HEK293T (cell line): ENCODE results near the gene FBLN1.

Experiments
- CTCF ChIA-PET: fragments of 350-600 bp; formaldehyde crosslinking; extraction: SDS; loops from one replicate; lab custom pipeline; 2021; ENCODE audit warnings: antibody characterized with exemption, inconsistent platforms; lab: Yijun Ruan, JAX
- POLR2A ChIA-PET: fragments of 350-600 bp; formaldehyde crosslinking; extraction: SDS; loops from one replicate; lab custom pipeline; 2020; ENCODE audit warnings: antibody characterized with exemption, inconsistent platforms; lab: Yijun Ruan, JAX
- DNase-seq: peaks from one replicate; pipeline ENCODE4 v3.0.0; 2012; ENCODE audit warnings: mixed read lengths; ENCODE audit errors: extremely low spot score
- ARNT ChIP-seq: fragments of 450-650 bp; IDR thresholded peaks from 2 replicates; pipeline ENCODE4 v1.6.1; 2017; ENCODE audit warnings: mild to moderate bottlenecking
- BHLHE40 ChIP-seq: fragments of 450-650 bp; IDR thresholded peaks from 2 replicates; pipeline ENCODE4 v1.6.1; 2016; ENCODE audit warnings: mild to moderate bottlenecking, moderate library complexity, borderline replicate concordance
- CTBP1 ChIP-seq: fragments of 450-650 bp; IDR thresholded peaks from 2 replicates; pipeline ENCODE4 v1.6.1; 2016; ENCODE audit warnings: borderline replicate concordance
- ELF4 ChIP-seq: fragments of 450-650 bp; IDR thresholded peaks from 2 replicates; pipeline ENCODE4 v1.6.1; 2017; ENCODE audit warnings: antibody characterized with exemption
- FOXA1 ChIP-seq: fragments of 450-650 bp; IDR thresholded peaks from 2 replicates; pipeline ENCODE4 v1.6.1; 2016; ENCODE audit warnings: mild to moderate bottlenecking
- FOXK2 ChIP-seq: fragments of 450-650 bp; IDR thresholded peaks from 2 replicates; pipeline ENCODE4 v1.6.1; 2016; ENCODE audit warnings: mild to moderate bottlenecking
- FOXM1 ChIP-seq: fragments of 450-650 bp; IDR thresholded peaks from 2 replicates; pipeline ENCODE4 v1.6.1; 2017; ENCODE audit warnings: mild to moderate bottlenecking, borderline replicate concordance
- HDGF ChIP-seq: fragments of 450-650 bp; IDR thresholded peaks from 2 replicates; pipeline ENCODE4 v1.6.1; 2017; ENCODE audit warnings: antibody characterized with exemption, borderline replicate concordance
- L3MBTL2 ChIP-seq: fragments of 450-650 bp; conservative IDR thresholded peaks from 2 replicates; pipeline ENCODE4 v1.6.1; 2016; ENCODE audit warnings: mild to moderate bottlenecking
- LEF1 ChIP-seq: fragments of 450-650 bp; IDR thresholded peaks from 2 replicates; pipeline ENCODE4 v1.6.1; 2017; ENCODE audit warnings: mild to moderate bottlenecking, borderline replicate concordance
- NFRKB ChIP-seq: fragments of 450-650 bp; IDR thresholded peaks from 2 replicates; pipeline ENCODE4 v1.6.1; 2016; ENCODE audit warnings: mild to moderate bottlenecking, moderate library complexity
- PKNOX1 ChIP-seq: fragments of 450-650 bp; IDR thresholded peaks from 2 replicates; pipeline ENCODE4 v1.6.1; 2016
- SP1 ChIP-seq: fragments of 450-650 bp; IDR thresholded peaks from 2 replicates; pipeline ENCODE4 v1.6.1; 2017
- SUZ12 ChIP-seq: fragments of 450-650 bp; IDR thresholded peaks from 2 replicates; pipeline ENCODE4 v1.6.1; 2016; ENCODE audit warnings: mild to moderate bottlenecking
- TARDBP ChIP-seq: fragments of 450-650 bp; IDR thresholded peaks from 2 replicates; pipeline ENCODE4 v1.6.1; 2016
- ZNF384 ChIP-seq: fragments of 450-650 bp; IDR thresholded peaks from 2 replicates; pipeline ENCODE4 v1.6.1; 2016

The FBLN1 gene

GRCh38 chr22:45502215-45503049 is at the start of gene FBLN1:
Gene FBLN1, plus strand, starts transcription at chr22:45502883. Its CDS starts 103 bp downstream, at chr22:45502986.
- POLR2A ChIA-PET = interaction anchor here (1.0 kb wide), 1 partner anchor 10 kb away, joined by 5 read pairs; no protein-coding TSS in a partner anchor
- CTCF ChIA-PET = no interaction called here
- peak; percentile 72 for DNase-seq
- TF ChIP-seq ELF4 (no peak), SUZ12 (no peak), ARNT (0 out of 2 replicates have a peak, but pooled peaks have one; percentile 30), L3MBTL2 (0 out of 2 replicates have a peak, but pooled peaks have one; percentile 22), FOXM1 (no peak)

GRCh38 chr22:45453764-45454163 is 48.9 kb upstream of the FBLN1 start:
- no peak for DNase-seq
- ChIA-PET POLR2A (no interaction called here), CTCF (no interaction called here)
- TF ChIP-seq FOXA1 (no peak), HDGF (no peak), SP1 (no peak), CTBP1 (no peak), FOXK2 (no peak), SUZ12 (no peak), NFRKB (no peak), ZNF384 (no peak), TARDBP (no peak), BHLHE40 (no peak), LEF1 (no peak), ELF4 (no peak), FOXM1 (no peak), PKNOX1 (no peak)

GRCh38 chr22:45454275-45454674 is 48.4 kb upstream of the FBLN1 start:
- TF ChIP-seq ELF4 = no peak
- no peak for TF ChIP-seq FOXK2
- TF ChIP-seq ZNF384 = no peak
- no peak for TF ChIP-seq FOXM1
- no peak for TF ChIP-seq SP1
- ChIA-PET CTCF (no interaction called here), POLR2A (no interaction called here)
- no peak for DNase-seq

GRCh38 chr22:45455212-45455611 is 47.5 kb upstream of the FBLN1 start:
- no peak for DNase-seq
- TF ChIP-seq SUZ12 (no peak), LEF1 (no peak), TARDBP (no peak), PKNOX1 (no peak), FOXK2 (no peak), CTBP1 (no peak), NFRKB (no peak), ARNT (no peak), BHLHE40 (no peak), L3MBTL2 (no peak), FOXA1 (no peak), ELF4 (no peak), FOXM1 (no peak), SP1 (no peak), HDGF (no peak), ZNF384 (no peak)
- POLR2A ChIA-PET = no interaction called here
- CTCF ChIA-PET = no interaction called here

GRCh38 chr22:45455621-45456020 is 47.1 kb upstream of the FBLN1 start:
- ChIA-PET POLR2A (no interaction called here), CTCF (interaction anchor here (1.4 kb wide), 1 partner anchor 98 kb away, joined by 5 read pairs; no protein-coding TSS in a partner anchor)
- TF ChIP-seq FOXM1 = no peak
- no peak for TF ChIP-seq FOXA1
- no peak for TF ChIP-seq ARNT
- TF ChIP-seq SUZ12 = no peak
- no peak for TF ChIP-seq TARDBP
- no peak for TF ChIP-seq SP1
- no peak for TF ChIP-seq CTBP1
- TF ChIP-seq PKNOX1 = no peak
- TF ChIP-seq BHLHE40 = no peak
- TF ChIP-seq ELF4 = no peak
- TF ChIP-seq L3MBTL2 = no peak
- no peak for TF ChIP-seq FOXK2
- no peak for DNase-seq

GRCh38 chr22:45456811-45457210 is 45.9 kb upstream of the FBLN1 start:
- no peak for TF ChIP-seq BHLHE40
- no peak for TF ChIP-seq FOXA1
- TF ChIP-seq SUZ12 = no peak
- no peak for TF ChIP-seq LEF1
- POLR2A ChIA-PET = no interaction called here
- CTCF ChIA-PET = interaction anchor here (1.4 kb wide), 1 partner anchor 97 kb away, joined by 5 read pairs; no protein-coding TSS in a partner anchor
- DNase-seq = no peak
